GM12892 (cell line): ENCODE measurements around the gene LEMD2.

Experiments
- POLR2AphosphoS5 ChIP-seq: IDR thresholded peaks from 2 replicates; pipeline ENCODE4 v1.6.1; 2011; ENCODE audit warnings: low read depth, low read length, control low read depth
- TAF1 ChIP-seq: IDR thresholded peaks from 2 replicates; pipeline ENCODE4 v1.6.1; 2011; ENCODE audit warnings: low read depth, mild to moderate bottlenecking, control low read depth, low read length, borderline replicate concordance

DNA sequence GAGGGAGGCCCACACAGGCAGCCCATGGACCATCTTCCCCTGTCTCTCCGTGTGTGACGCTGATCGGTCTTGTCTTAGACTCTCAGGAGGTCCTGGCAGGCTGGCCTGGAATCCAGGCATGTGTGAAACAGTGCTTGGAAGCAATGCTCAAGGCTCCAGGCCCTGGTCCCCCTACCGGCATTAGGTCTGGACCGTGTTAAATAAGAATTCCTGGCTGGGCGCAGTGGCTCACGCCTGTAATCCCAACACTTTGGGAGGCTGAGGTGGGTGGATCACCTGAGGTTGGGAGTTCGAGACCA lies 55.3 kb downstream of the LEMD2 start:
- no peak for TF ChIP-seq POLR2AphosphoS5
- TF ChIP-seq TAF1 = no peak
